ENCODE results near the gene ACOT9. TPM values are rescaled to one million over a fixed set of nuclear protein-coding genes. Genes with fewer than 3 reads are reported as not detected.

Gene ACOT9
- total RNA-seq, 1 experiment from 2014 or later: 72.3 TPM

DNA sequence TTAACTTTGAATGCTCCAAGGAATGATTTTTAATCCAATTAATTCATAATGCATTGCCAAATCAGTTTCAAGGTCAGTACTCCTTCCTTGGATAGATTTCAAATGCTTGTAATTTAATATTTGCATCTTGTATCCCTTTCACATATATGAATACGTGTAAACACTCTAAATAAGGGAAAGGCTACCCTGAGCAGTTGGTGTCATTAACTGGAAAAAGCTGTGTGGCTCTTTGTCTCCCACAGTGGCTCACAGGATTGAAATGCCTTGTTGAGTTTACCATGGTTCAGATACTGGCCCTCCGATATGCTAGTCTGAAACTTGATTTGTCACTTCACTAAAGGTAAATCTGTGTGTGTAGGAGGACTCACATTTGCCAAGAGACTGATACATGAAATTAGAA, 16.7 kb upstream of the ACOT9 start:
- H3K79me2 ChIP-seq (ENCODE audit: insufficient read depth, low read length): no peaks in the 10 kb centered on the region
- H3K79me1 ChIP-seq (ENCODE audit: insufficient read depth, low read depth, low read length, poor library complexity, severe bottlenecking): no peaks in the 10 kb centered on the region
- H4K5ac ChIP-seq (ENCODE audit: insufficient read length, low read depth, low read length): no peak overlapping the region
- no peak overlapping the region for H3K27ac ChIP-seq (ENCODE audit: insufficient read length, low read depth, low read length)
- H3K4me2 ChIP-seq (ENCODE audit: insufficient read depth, insufficient read length, low read length): no peak overlapping the region
- TF ChIP-seq CTCF (conservative IDR thresholded peaks at IDR 0.05): no peak
- Mint-ChIP-seq H3K27ac (no peak overlapping the region), H3K36me3 (ENCODE audit: insufficient read depth in 1 of 3, low read depth in 3 of 3) (no peaks in the 10 kb centered on the region), H3K9me3 (no peaks in the 10 kb centered on the region), H3K4me1 (peaks cover 8 to 10% of the 10 kb centered on the region in 2 experiments), H3K27me3 (ENCODE audit: low read depth) (no peaks in the 10 kb centered on the region), H3K4me3 (no peak overlapping the region)
- H2BK15ac ChIP-seq (ENCODE audit: low read depth, low read length): no peak overlapping the region
- no peak overlapping the region for H4K91ac ChIP-seq (ENCODE audit: insufficient read length, low read depth, low read length)
- no peak overlapping the region for H3T11ph ChIP-seq (ENCODE audit: low read length)
- H3K4ac ChIP-seq (ENCODE audit: low read depth, low read length): no peak overlapping the region
- H4K8ac ChIP-seq (replicated peaks; ENCODE audit: insufficient read length, low read depth, low read length): no peak overlapping the region
- H3K23me2 ChIP-seq (ENCODE audit: insufficient read length, low read depth, low read length, poor library complexity, severe bottlenecking): no peaks in the 10 kb centered on the region
- H3K18ac ChIP-seq (ENCODE audit: insufficient read length, low read depth, low read length): no peak overlapping the region
- H2BK12ac ChIP-seq (ENCODE audit: insufficient read length, low read depth, low read length): no peak overlapping the region
- no peak overlapping the region for H2AFZ ChIP-seq (ENCODE audit: low read length)
- WGBS (ENCODE audit: extremely low coverage, insufficient read length, low lambda C conversion rate): no CpG with 5 or more reads among the region's 2 CpGs
- peaks cover 2% of the 10 kb centered on the region; the same call in 1 of the 2 replicates for H3K4me1 ChIP-seq (ENCODE audit: insufficient read depth, low read length)
- H3K23ac ChIP-seq (ENCODE audit: insufficient read length, low read depth, low read length): no peak overlapping the region
- H2AK5ac ChIP-seq (ENCODE audit: insufficient read length, low read length): no peak overlapping the region
- no peak overlapping the region for H2BK120ac ChIP-seq (ENCODE audit: low read depth, low read length, poor library complexity, severe bottlenecking)
- no peak overlapping the region for H2BK5ac ChIP-seq (ENCODE audit: insufficient read length, low read length)
- no peaks in the 10 kb centered on the region for H4K20me1 ChIP-seq (ENCODE audit: control insufficient read depth, insufficient read depth, insufficient read length)
- no peak overlapping the region for H3K9ac ChIP-seq (ENCODE audit: extremely low read depth, insufficient read length, low read length)
- H2BK20ac ChIP-seq (ENCODE audit: low read depth, low read length, poor library complexity, severe bottlenecking): no peak overlapping the region
- DNase-seq: no peak
- H3K27me3 ChIP-seq (ENCODE audit: insufficient read depth, low read length): no peaks in the 10 kb centered on the region
- no peak overlapping the region for H3K14ac ChIP-seq (ENCODE audit: insufficient read depth, low read length)
- no peaks in the 10 kb centered on the region for H3K9me3 ChIP-seq (ENCODE audit: control insufficient read depth, low read depth, low read length)
- H3K56ac ChIP-seq (ENCODE audit: insufficient read length, low read depth, low read length): no peak overlapping the region

Measured in H9 (cell line).